H1 (cell line): Measurements from ENCODE around the gene TFDP1. TPM values are rescaled to one million over a fixed set of nuclear protein-coding genes. Genes with fewer than 3 reads are reported as not detected.

Experiments used
- ATF2 ChIP-seq: IDR thresholded peaks from 2 replicates; pipeline ENCODE4 v1.6.1; 2012; ENCODE audit warnings: low read length, inconsistent platforms
- polyA plus RNA-seq, 7 experiments: library from polyadenylated mRNA; depleted of rRNA in 3 of 7; stranded (reverse) in 5 of 7; unstranded in 2 of 7; fragments of >200 nt in 5 of 7; fragments of 200-250 nt in 2 of 7; gene quantifications; 1 replicate in 5 of 7; 2 replicates in 1 of 7; 4 replicates in 1 of 7; pipeline versions ENCODE4 v1.2.1 to v1.2.3, GENCODE V29; 2011 to 2013; ENCODE audit warnings: missing spikeins in 2 of 7, mixed read lengths in 2 of 7
- total RNA-seq: library from RNA; stranded (reverse); fragmentation: NEBNext Ultra II Directional; extraction: Animal tissue kit (Norgen Biotek cat#: 25700); gene quantifications from 2 replicates; pipeline ENCODE4 v1.2.1, GENCODE V29; 2021

The TFDP1 gene
- total and polyA plus RNA-seq, 2 of the 8 experiments (the other 6 are each of a cell fraction or from before 2014, with no cell fraction given): 43.6 to 81.9 TPM

- no peak for TF ChIP-seq ATF2
Observed at GRCh38 chr13:113542751-113543424, 41.7 kb upstream of the TFDP1 start (continued).
